Omental fat pad (tissue), 4 donors: ENCODE results near the gene COPZ1. TPM values are rescaled to one million over a fixed set of nuclear protein-coding genes. Genes with fewer than 3 reads are reported as not detected.

Experiments used
- ATAC-seq: fragments of 150-250 bp; one replicate; pipeline ENCODE4 v1.9.1; 2016; ENCODE audit warnings: mild to moderate bottlenecking, moderate library complexity; ENCODE audit not compliant: low FRiP score
- DNase-seq: peaks from one replicate; pipeline ENCODE4 v3.0.0-alpha.2; 2019; ENCODE audit warnings: low spot score
- CTCF ChIP-seq, 3 donors: fragments of 450-650 bp; IDR thresholded peaks; one replicate each; pipeline ENCODE4 v1.5.1; 2016 to 2017; ENCODE audit warnings: antibody characterized with exemption in 3 of 3, mild to moderate bottlenecking in 3 of 3, moderate library complexity in 2 of 3
- total RNA-seq, 4 donors: library from RNA; depleted of rRNA; stranded (reverse); fragments of >200 nt; gene quantifications; one replicate each; pipeline ENCODE4 v1.1.0, GENCODE V29; 2016

The COPZ1 gene
- total RNA-seq, 4 donors from 2014 or later, result 55.5 to 114 (median 81.8) TPM

- TF ChIP-seq CTCF (IDR thresholded peaks at IDR 0.05), result no peak
- ATAC-seq (no peak), DNase-seq (no peak)
Observed at GRCh38 chr12:54333420-54334034, 8.6 kb downstream of the COPZ1 start.

GRCh38 chr12:54337280-54337842 is 12.4 kb downstream of the COPZ1 start:
- no peak for ATAC-seq

GRCh38 chr12:54337854-54338650 is 13.1 kb downstream of the COPZ1 start:
- TF ChIP-seq CTCF (IDR thresholded peaks at IDR 0.05), result no peak
- ATAC-seq (peak; percentile 63), DNase-seq (no peak)

More at GRCh38 chr12:54337280-54337842, 12.4 kb downstream of the COPZ1 start:
- no peak for TF ChIP-seq CTCF (IDR thresholded peaks at IDR 0.05)
- no peak for DNase-seq

- peak; percentile 30 for ATAC-seq
- TF ChIP-seq CTCF (IDR thresholded peaks at IDR 0.05), result no peak
- DNase-seq, result no peak
Observed at GRCh38 chr12:54338698-54339296, 13.9 kb downstream of the COPZ1 start.

- ATAC-seq (no peak), DNase-seq (no peak)
- no peak for TF ChIP-seq CTCF (IDR thresholded peaks at IDR 0.05)
Observed at GRCh38 chr12:54340846-54341245, 15.9 kb downstream of the COPZ1 start.

GRCh38 chr12:54341378-54342300 is 16.7 kb downstream of the COPZ1 start:
- no peak for TF ChIP-seq CTCF (IDR thresholded peaks at IDR 0.05)
- no peak for ATAC-seq
- no peak for DNase-seq
